ENCODE measurements around the gene CTAGE4.
"Not testable (repeated sequence)": the region's sequence is repeated elsewhere in the genome, so short reads cannot be mapped to it uniquely, and the experiment has no call there.

DNA sequence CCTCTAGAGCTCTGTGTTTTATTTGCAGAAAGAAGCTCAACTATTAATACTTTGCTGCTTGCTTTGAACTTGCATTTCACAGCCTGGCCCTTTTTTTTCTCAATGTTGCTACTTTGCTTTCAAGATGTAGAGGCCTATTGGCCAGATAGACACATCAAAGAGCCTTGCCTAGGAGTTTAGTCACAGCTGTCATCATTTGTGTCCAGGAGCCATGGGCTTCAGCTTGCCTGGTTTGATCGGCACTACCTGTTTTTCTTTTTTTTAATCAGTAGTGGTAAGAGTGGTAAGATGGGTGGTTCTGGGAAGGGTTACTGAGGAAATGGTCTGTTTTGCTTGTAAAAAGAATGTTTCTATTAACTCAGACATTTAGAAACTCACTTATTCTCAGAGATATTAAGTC is 18.7 kb downstream of the CTAGE4 start:
- TF ChIP-seq, protein P1, sequence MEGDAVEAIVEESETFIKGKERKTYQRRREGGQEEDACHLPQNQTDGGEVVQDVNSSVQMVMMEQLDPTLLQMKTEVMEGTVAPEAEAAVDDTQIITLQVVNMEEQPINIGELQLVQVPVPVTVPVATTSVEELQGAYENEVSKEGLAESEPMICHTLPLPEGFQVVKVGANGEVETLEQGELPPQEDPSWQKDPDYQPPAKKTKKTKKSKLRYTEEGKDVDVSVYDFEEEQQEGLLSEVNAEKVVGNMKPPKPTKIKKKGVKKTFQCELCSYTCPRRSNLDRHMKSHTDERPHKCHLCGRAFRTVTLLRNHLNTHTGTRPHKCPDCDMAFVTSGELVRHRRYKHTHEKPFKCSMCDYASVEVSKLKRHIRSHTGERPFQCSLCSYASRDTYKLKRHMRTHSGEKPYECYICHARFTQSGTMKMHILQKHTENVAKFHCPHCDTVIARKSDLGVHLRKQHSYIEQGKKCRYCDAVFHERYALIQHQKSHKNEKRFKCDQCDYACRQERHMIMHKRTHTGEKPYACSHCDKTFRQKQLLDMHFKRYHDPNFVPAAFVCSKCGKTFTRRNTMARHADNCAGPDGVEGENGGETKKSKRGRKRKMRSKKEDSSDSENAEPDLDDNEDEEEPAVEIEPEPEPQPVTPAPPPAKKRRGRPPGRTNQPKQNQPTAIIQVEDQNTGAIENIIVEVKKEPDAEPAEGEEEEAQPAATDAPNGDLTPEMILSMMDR (IDR thresholded peaks at IDR 0.05): not testable (repeated sequence)
- TF ChIP-seq POLR2A (IDR thresholded peaks at IDR 0.05): not testable (repeated sequence)
